Panc1 (cell line): ENCODE results near the gene FOXO1. TPM values are rescaled to one million over a fixed set of nuclear protein-coding genes. Genes with fewer than 3 reads are reported as not detected.

ENCODE experiments used
- ATAC-seq: fragments of 200-7000 bp; cut with Tn5 transposase; 2 replicates; pipeline ENCODE4 v1.9.1; 2020; ENCODE audit warnings: mild to moderate bottlenecking, moderate library complexity
- BruUV-seq: library from RNA; stranded (reverse); fragments of 400-500 nt; replicated peaks from 2 replicates; lab custom pipeline; 2021; lab: Mats Ljungman, UMichigan
- CTCF ChIA-PET: fragments of 300-600 bp; sonication (Branson Sonifier 250); formaldehyde crosslinking; loops from one replicate; lab custom pipeline; 2022; ENCODE audit warnings: antibody characterized with exemption; lab: Charles Lee
- POLR2A ChIA-PET: fragments of 300-600 bp; sonication (Branson Sonifier 250); formaldehyde crosslinking; loops from one replicate; lab custom pipeline; 2022; ENCODE audit warnings: antibody characterized with exemption; lab: Charles Lee
- DNase-seq: peaks from one replicate; pipeline ENCODE4 v3.0.0-alpha.2; 2010; ENCODE audit warnings: low read depth, low spot score
- H3K27ac ChIP-seq: 2 replicates; pipeline ENCODE4 v1.5.1; 2011; ENCODE audit warnings: mild to moderate bottlenecking, low read length, inconsistent platforms
- H3K27me3 ChIP-seq: fragments of 200-500 bp; sonication (Bioruptor generic); 2 replicates; pipeline ENCODE4 v1.6.0; 2014; ENCODE audit warnings: low read length, inconsistent platforms; ENCODE audit not compliant: control insufficient read depth, insufficient read depth
- H3K36me3 ChIP-seq: fragments of 200-500 bp; sonication (Bioruptor generic); 2 replicates; pipeline ENCODE4 v1.5.1; 2014; ENCODE audit warnings: inconsistent platforms, mild to moderate bottlenecking, low read length, moderate library complexity; ENCODE audit not compliant: control insufficient read depth, insufficient read depth
- H3K4me1 ChIP-seq: 2 replicates; pipeline ENCODE4 v1.5.1; 2011; ENCODE audit warnings: inconsistent platforms, mild to moderate bottlenecking, low read length, moderate library complexity; ENCODE audit not compliant: control insufficient read depth, insufficient read depth
- H3K4me3 ChIP-seq, 2 experiments: 2 replicates each; pipeline ENCODE4 v1.5.1; 2011 to 2012; ENCODE audit warnings: low read depth in 2 of 2, low read length in 2 of 2, mild to moderate bottlenecking in 2 of 2, inconsistent platforms in 1 of 2, moderate library complexity in 1 of 2
- H3K9me3 ChIP-seq: fragments of 200-500 bp; sonication (Bioruptor generic); 2 replicates; pipeline ENCODE4 v1.5.1; 2014; ENCODE audit warnings: low read depth, mild to moderate bottlenecking, inconsistent platforms, low read length, moderate library complexity; ENCODE audit not compliant: control insufficient read depth, insufficient read depth
- CTCF ChIP-seq: fragments of 450-650 bp; IDR thresholded peaks from 2 replicates; pipeline ENCODE4 v1.5.1; 2017; ENCODE audit warnings: mild to moderate bottlenecking
- POLR2AphosphoS5 ChIP-seq: IDR thresholded peaks from 2 replicates; pipeline ENCODE4 v1.6.1; 2012; ENCODE audit warnings: mild to moderate bottlenecking, low read depth, low read length, moderate library complexity
- REST ChIP-seq, 2 experiments: IDR thresholded peaks; 2 replicates each; pipeline ENCODE4 v1.6.1; 2011 to 2012; ENCODE audit warnings: low read depth in 2 of 2, control low read depth in 1 of 2, low read length in 1 of 2, mild to moderate bottlenecking in 1 of 2, moderate library complexity in 1 of 2; ENCODE audit not compliant: insufficient read depth in 1 of 2
- SIN3A ChIP-seq: IDR thresholded peaks from 2 replicates; pipeline ENCODE4 v1.6.1; 2012; ENCODE audit warnings: low read depth, mild to moderate bottlenecking, low read length, moderate library complexity, borderline replicate concordance; ENCODE audit not compliant: insufficient read depth
- TCF7L2 ChIP-seq: IDR thresholded peaks from 2 replicates; pipeline ENCODE4 v1.6.1; 2011; ENCODE audit warnings: mild to moderate bottlenecking, low read depth, low read length, inconsistent platforms
- in situ Hi-C: cut with HindIII; loops from 2 replicates; pipeline ENCODE4 v1.10.0; 2016; ENCODE audit warnings: low sequenced_read_pairs, low pct_unique_long_range_greater_than_20kb
- intact Hi-C: fragments of 100-400 bp; cut with micrococcal nuclease; formaldehyde crosslinking; loops from one replicate; pipeline ENCODE4 v1.10.0; 2022; ENCODE audit not compliant: unreplicated experiment
- total RNA-seq: library from RNA; stranded (reverse); gene quantifications from one replicate; pipeline ENCODE4 v1.2.1, GENCODE V29; 2021; ENCODE audit not compliant: unreplicated experiment

The FOXO1 gene
- total RNA-seq, 1 experiment from 2014 or later = 2.1 TPM

- ATAC-seq (no peak), DNase-seq (no peak)
- Histone ChIP-seq H3K27ac (no peak overlapping the region), H3K9me3 (no peaks in the 10 kb centered on the region), H3K36me3 (no peaks in the 10 kb centered on the region), H3K27me3 (no peaks in the 10 kb centered on the region), H3K4me3 (no peak overlapping the region), H3K4me1 (no peaks in the 10 kb centered on the region)
- intact Hi-C loops (no loop called here), in situ Hi-C loops (no loop called here)
- CTCF ChIA-PET = no interaction called here
- POLR2A ChIA-PET = interaction anchor here (0.6 kb wide), 1 partner anchor 798 kb away, joined by 13 read pairs; no protein-coding TSS in a partner anchor
- TF ChIP-seq REST (IDR thresholded peaks at IDR 0.05; ENCODE audit: insufficient read depth in 1 of 2, low read depth in 2 of 2, low read length in 1 of 2) (no peak), CTCF (no peak), POLR2AphosphoS5 (no peak), SIN3A (no peak), TCF7L2 (no peak)
- no TSS peak for BruUV-seq
Measured at GRCh38 chr13:40632915-40633314, 33.5 kb downstream of the FOXO1 start.

- in situ Hi-C loops (no loop called here), intact Hi-C loops (no loop called here)
- no peak overlapping the region for H3K27ac ChIP-seq
- no peak overlapping the region for H3K4me3 ChIP-seq
- no peaks in the 10 kb centered on the region for H3K27me3 ChIP-seq
- H3K9me3 ChIP-seq = no peaks in the 10 kb centered on the region
- ATAC-seq (no peak), DNase-seq (no peak)
- BruUV-seq = no TSS peak
- POLR2A ChIA-PET = no interaction called here
- CTCF ChIA-PET = no interaction called here
- H3K36me3 ChIP-seq = no peaks in the 10 kb centered on the region
- TF ChIP-seq POLR2AphosphoS5 (no peak), SIN3A (no peak), REST (IDR thresholded peaks at IDR 0.05; ENCODE audit: insufficient read depth in 1 of 2, low read depth in 2 of 2, low read length in 1 of 2) (no peak), CTCF (no peak), TCF7L2 (no peak)
- no peaks in the 10 kb centered on the region for H3K4me1 ChIP-seq
Measured at GRCh38 chr13:40631605-40632004, 34.8 kb downstream of the FOXO1 start.
